Measurements from ENCODE around the gene RECQL. TPM values are rescaled to one million over a fixed set of nuclear protein-coding genes. Genes with fewer than 3 reads are reported as not detected.

The RECQL gene
- total RNA-seq, 1 experiment from 2014 or later: 21.3 TPM

DNA sequence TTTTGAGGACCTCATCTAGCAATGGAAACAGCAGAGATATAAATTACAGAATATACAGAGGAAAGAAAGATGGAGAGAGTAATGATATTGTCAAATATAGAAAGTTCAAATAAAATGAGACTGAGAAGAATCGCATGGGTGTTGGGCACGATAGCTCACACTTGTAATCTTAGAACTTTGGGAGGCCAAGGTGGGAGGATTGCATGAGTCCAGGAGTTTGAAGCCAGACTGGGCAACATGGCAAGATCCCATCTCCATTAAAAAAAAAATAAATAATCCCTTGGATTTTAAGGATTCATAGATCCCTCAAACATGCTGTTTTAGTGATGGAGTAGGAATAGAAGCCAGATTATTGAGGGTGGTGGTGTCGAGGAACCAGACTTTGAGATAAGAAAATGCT, 62.1 kb downstream of the RECQL start:
- H3K9me2 ChIP-seq (ENCODE audit: insufficient read depth): no peaks in the 10 kb centered on the region
- peak overlapping the region; percentile 53 to 72; a peak in 2 of 4 replicates for H3K4me3 ChIP-seq (replicated peaks in 1 of 2; ENCODE audit: low read depth in 1 of 2, low read length in 2 of 2)
- DNase-seq (ENCODE audit: low read depth, low spot score): no peak
- peak overlapping the region; percentile 80 for H3K4me2 ChIP-seq (ENCODE audit: low read length)
- POLR2A ChIA-PET: no interaction called here
- intact Hi-C loops (cut with micrococcal nuclease): loop anchor here (10.0 kb wide), 1 partner anchor 215 kb away; the partner anchor contains the start of gene LDHB
- no peaks in the 10 kb centered on the region for H3K27me3 ChIP-seq (ENCODE audit: insufficient read depth, low read length)
- no peak overlapping the region for H2AFZ ChIP-seq (ENCODE audit: low read depth, low read length, poor library complexity, severe bottlenecking)
- no TSS peak for BruUV-seq (replicated peaks)
- H3K27ac ChIP-seq (ENCODE audit: low read depth, low read length): no peak overlapping the region
- no peak for TF ChIP-seq FOSL1 (IDR thresholded peaks at IDR 0.05; ENCODE audit: low read depth)
- TF ChIP-seq ZNF274 (IDR thresholded peaks at IDR 0.05; ENCODE audit: low read depth, low read length): no peak
- no peak for TF ChIP-seq ELF1 (IDR thresholded peaks at IDR 0.05; ENCODE audit: borderline replicate concordance, low read depth)
- no peak for TF ChIP-seq YY1 (IDR thresholded peaks at IDR 0.05; ENCODE audit: extremely low read depth, insufficient replicate concordance, low read depth, low read length)
- TF ChIP-seq TCF7L2 (IDR thresholded peaks at IDR 0.05; ENCODE audit: borderline replicate concordance, extremely low read depth, insufficient read depth, insufficient read length): no peak
- TF ChIP-seq EGR1 (IDR thresholded peaks at IDR 0.05; ENCODE audit: low read depth): no peak
- TF ChIP-seq, protein P1, sequence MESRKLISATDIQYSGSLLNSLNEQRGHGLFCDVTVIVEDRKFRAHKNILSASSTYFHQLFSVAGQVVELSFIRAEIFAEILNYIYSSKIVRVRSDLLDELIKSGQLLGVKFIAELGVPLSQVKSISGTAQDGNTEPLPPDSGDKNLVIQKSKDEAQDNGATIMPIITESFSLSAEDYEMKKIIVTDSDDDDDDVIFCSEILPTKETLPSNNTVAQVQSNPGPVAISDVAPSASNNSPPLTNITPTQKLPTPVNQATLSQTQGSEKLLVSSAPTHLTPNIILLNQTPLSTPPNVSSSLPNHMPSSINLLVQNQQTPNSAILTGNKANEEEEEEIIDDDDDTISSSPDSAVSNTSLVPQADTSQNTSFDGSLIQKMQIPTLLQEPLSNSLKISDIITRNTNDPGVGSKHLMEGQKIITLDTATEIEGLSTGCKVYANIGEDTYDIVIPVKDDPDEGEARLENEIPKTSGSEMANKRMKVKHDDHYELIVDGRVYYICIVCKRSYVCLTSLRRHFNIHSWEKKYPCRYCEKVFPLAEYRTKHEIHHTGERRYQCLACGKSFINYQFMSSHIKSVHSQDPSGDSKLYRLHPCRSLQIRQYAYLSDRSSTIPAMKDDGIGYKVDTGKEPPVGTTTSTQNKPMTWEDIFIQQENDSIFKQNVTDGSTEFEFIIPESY (IDR thresholded peaks at IDR 0.05; ENCODE audit: extremely low read depth, insufficient replicate concordance, low read length): no peak
- no peaks in the 10 kb centered on the region; a peak in 1 of 4 replicates for H3K36me3 ChIP-seq (ENCODE audit: control insufficient read depth in 1 of 2, insufficient read depth in 2 of 2, low read length in 2 of 2)
- RAD21 ChIA-PET (ENCODE audit: low non-redundant PET in 1 of 2, low total read pairs in 2 of 2, uncharacterized antibody in 2 of 2, unreplicated experiment in 2 of 2): no interaction called here
- no peaks in the 10 kb centered on the region for H4K20me1 ChIP-seq (ENCODE audit: insufficient read depth)
- ATAC-seq: no peak
- H3K4me1 ChIP-seq (ENCODE audit: control insufficient read depth in 1 of 2, insufficient read depth in 2 of 2, low read length in 2 of 2): peaks cover 0 to 15% of the 10 kb centered on the region in 2 experiments; a peak in 3 of 4 replicates
- H3K9ac ChIP-seq (ENCODE audit: low read length): peak overlapping the region; percentile 78; the same call in 1 of the 2 replicates
- peaks cover 33% of the 10 kb centered on the region for H3K79me2 ChIP-seq (ENCODE audit: insufficient read depth, low read length)
- CTCF ChIA-PET: no interaction called here
- H3K9me3 ChIP-seq (ENCODE audit: control insufficient read depth in 1 of 2, insufficient read depth in 1 of 2, low read depth in 1 of 2, low read length in 2 of 2): no peaks in the 10 kb centered on the region

Measured in HCT116 (cell line).